ENCODE data around the gene CACNA2D3.

Gene CACNA2D3

GRCh38 chr3:54121414-54122323 lies 683 bp upstream of the CACNA2D3 start:
- TF ChIP-seq GATA2 (IDR thresholded peaks at IDR 0.05; ENCODE audit: low read depth, low read length) (no peak), GATA3 (IDR thresholded peaks at IDR 0.05; ENCODE audit: low read depth, low read length) (no peak)

GRCh38 chr3:54123003-54123775 lies 837 bp downstream of the CACNA2D3 start:
- TF ChIP-seq GATA3 (IDR thresholded peaks at IDR 0.05; ENCODE audit: low read depth, low read length) = no peak
- TF ChIP-seq GATA2 (IDR thresholded peaks at IDR 0.05; ENCODE audit: low read depth, low read length) = no peak

- TF ChIP-seq GATA3 (IDR thresholded peaks at IDR 0.05; ENCODE audit: low read depth, low read length) = peak; percentile 59; the same call in 1 of the 2 replicates
- peak; percentile 76 for TF ChIP-seq GATA2 (IDR thresholded peaks at IDR 0.05; ENCODE audit: low read depth, low read length)
Observed at GRCh38 chr3:54123776-54124196, 1.4 kb downstream of the CACNA2D3 start.

- TF ChIP-seq GATA2 (IDR thresholded peaks at IDR 0.05; ENCODE audit: low read depth, low read length) (peak; percentile 69), GATA3 (IDR thresholded peaks at IDR 0.05; ENCODE audit: low read depth, low read length) (no peak; the same call in 1 of the 2 replicates)
Observed at GRCh38 chr3:54125300-54125699, 2.9 kb downstream of the CACNA2D3 start.

DNA sequence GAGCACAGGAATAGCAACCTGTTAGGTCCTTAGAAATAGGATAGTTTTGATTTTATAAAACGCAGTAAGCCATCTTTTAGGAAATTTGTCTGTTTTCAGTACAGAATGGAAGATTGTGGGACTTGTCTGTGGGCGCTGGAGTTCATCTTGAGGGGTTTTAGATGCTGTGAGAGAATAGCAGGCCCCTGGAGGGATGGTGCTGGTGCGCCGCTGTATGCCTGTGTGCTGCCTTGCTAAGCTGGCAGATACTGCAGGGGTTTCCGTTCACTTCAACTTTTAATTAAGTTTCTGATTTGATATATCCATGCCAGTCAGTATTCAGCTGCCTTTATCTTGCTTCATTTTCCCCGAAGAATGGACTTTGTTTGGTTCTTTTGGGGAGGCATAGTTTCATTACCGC lies 4.2 kb downstream of the CACNA2D3 start:
- TF ChIP-seq GATA3 (IDR thresholded peaks at IDR 0.05; ENCODE audit: low read depth, low read length) (no peak), GATA2 (IDR thresholded peaks at IDR 0.05; ENCODE audit: low read depth, low read length) (no peak)

DNA sequence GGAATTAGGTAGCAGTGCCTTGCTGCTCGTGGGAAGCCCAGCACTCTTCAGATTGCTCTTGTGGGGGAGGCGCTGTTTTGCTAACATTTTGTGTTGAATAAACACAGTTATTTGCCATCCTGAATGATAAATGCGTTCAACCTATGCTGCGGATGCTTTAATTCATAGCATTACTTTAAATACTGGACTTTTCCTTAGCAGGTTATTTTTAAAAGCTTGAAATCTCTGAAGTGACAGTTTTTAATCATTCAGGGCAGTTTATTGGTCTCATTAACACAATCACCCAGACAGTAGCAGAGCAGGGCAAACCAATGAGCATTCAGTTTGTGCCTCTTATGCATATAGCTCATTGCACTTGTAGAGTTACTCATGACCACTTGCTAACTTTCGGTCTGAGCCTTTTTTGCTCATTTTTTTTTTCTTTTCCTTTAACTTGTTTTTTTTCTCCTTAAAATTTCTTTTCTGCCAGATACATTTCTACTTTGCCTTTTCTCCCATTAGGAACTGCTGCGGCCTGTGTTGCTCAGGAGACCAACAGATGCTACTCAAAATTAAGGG lies 5.2 kb downstream of the CACNA2D3 start:
- TF ChIP-seq GATA2 (IDR thresholded peaks at IDR 0.05; ENCODE audit: low read depth, low read length) (no peak), GATA3 (IDR thresholded peaks at IDR 0.05; ENCODE audit: low read depth, low read length) (no peak)

DNA sequence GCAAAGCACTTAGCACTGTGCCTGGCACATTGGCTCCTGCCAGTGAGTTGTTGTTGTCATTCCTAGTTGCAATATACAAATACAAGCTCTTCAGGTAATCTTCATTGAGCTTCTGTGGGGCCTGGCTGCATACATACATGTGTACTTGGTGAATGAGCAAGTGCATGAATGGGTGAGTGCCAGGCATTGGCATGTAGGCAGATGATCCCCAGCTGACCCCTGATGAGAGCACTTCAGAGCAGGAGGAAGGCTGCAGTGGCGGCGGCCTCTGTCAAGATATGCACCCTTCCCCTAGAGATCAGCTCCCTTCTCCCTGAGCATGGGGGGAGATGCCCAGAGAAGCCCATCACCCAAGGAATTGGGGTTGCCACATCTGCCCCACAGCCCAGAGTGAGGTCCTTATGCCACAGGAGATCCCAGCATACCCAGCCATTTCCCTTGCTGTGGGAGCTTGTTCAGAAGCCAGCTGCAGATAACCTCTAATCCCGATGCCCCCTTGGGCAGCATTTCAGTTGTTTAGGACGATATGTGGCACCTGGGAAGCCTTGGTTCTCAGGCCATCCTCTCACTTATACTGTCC lies 8.8 kb downstream of the CACNA2D3 start:
- TF ChIP-seq GATA2 (IDR thresholded peaks at IDR 0.05; ENCODE audit: low read depth, low read length) (no peak), GATA3 (IDR thresholded peaks at IDR 0.05; ENCODE audit: low read depth, low read length) (no peak)

DNA sequence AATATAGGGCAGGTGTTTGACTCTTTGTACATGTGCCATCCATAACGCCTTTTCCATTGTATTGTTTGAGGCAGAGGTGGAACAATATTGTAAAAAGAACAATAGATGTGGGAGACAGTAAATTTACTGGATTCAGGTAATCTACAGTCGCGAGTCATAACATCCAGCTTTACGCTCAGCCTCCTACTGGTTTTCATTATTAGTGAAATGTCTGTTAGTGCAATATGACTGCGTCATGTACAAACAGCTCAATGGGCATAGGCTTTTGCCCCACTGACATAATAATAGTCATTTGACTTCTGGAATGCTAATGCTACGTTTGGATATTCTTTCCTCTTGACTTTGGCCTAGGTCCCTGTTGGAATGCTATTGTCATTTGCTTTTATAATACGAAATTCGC lies 9.5 kb downstream of the CACNA2D3 start:
- TF ChIP-seq GATA2 (IDR thresholded peaks at IDR 0.05; ENCODE audit: low read depth, low read length) (no peak), GATA3 (IDR thresholded peaks at IDR 0.05; ENCODE audit: low read depth, low read length) (no peak)

- no peak for TF ChIP-seq GATA3 (IDR thresholded peaks at IDR 0.05; ENCODE audit: low read depth, low read length)
- no peak for TF ChIP-seq GATA2 (IDR thresholded peaks at IDR 0.05; ENCODE audit: low read depth, low read length)
Observed at GRCh38 chr3:54132685-54133084, 10.3 kb downstream of the CACNA2D3 start.

GRCh38 chr3:54133196-54133595 lies 10.8 kb downstream of the CACNA2D3 start:
- TF ChIP-seq GATA3 (IDR thresholded peaks at IDR 0.05; ENCODE audit: low read depth, low read length) = no peak
- no peak for TF ChIP-seq GATA2 (IDR thresholded peaks at IDR 0.05; ENCODE audit: low read depth, low read length)

DNA sequence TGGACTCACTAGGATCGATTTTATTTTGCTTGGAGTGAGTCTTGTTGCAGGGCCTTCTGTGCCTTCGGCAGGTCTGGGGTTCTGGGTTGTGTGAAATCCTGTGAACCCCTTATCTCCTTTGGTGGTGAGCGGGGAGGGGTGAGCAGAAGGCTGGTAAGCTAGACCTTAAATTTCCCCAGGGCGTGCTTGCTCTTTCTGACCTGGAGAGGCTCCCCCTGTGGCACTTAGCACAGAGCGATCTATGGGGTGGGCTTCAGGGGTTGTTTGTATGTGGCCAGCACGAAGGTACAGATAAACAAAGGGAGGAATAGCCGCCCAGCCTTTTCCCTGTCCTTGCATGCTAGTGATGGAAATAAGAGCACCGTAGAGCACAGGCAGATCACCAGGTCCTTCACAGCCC lies 11.8 kb downstream of the CACNA2D3 start:
- no peak for TF ChIP-seq GATA3 (IDR thresholded peaks at IDR 0.05; ENCODE audit: low read depth, low read length)

DNA sequence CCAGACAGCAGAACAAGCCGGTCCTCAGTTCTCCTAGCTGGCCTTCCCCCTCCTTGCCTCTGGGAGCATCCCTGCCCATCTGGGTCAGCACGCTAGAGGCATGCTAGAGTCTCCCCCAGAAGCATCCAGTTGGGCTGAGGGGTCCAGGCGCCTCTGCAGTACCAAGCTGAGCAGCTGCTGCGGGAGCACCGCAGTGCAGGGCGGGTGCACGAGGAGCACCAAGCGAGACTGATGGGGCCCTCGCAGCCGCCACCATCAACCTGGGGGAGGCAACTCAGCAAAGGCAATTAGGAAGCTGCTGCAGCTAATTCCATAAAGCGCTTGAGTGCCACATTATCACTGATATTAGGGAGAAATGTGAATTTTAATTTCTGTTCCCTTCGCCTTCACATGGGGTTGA lies 12.4 kb downstream of the CACNA2D3 start:
- TF ChIP-seq GATA2 (IDR thresholded peaks at IDR 0.05; ENCODE audit: low read depth, low read length) (no peak), GATA3 (IDR thresholded peaks at IDR 0.05; ENCODE audit: low read depth, low read length) (no peak)

DNA sequence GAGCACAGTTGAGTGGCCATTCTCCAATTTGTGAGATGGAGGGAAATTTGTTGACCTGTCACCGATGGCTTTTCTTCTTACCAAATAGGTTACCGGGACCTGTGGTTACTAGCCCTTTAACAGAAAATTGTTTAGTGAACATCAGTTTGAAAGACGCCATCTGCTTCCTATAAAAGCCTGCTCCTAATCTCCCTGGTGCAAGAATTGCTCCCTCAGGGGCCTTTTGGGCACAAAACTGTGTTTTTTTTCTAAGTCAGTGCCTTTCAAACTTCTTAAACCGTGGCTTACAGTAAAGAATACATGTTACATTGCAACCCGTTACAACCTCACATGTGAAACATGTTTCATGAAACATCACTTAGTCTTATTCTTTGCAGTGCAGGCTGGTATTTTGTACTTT lies 15.0 kb downstream of the CACNA2D3 start:
- TF ChIP-seq GATA2 (IDR thresholded peaks at IDR 0.05; ENCODE audit: low read depth, low read length) (peak; percentile 38; the same call in 1 of the 2 replicates), GATA3 (IDR thresholded peaks at IDR 0.05; ENCODE audit: low read depth, low read length) (no peak)

GRCh38 chr3:54138937-54139547 lies 16.7 kb downstream of the CACNA2D3 start:
- TF ChIP-seq GATA3 (IDR thresholded peaks at IDR 0.05; ENCODE audit: low read depth, low read length) (no peak), GATA2 (IDR thresholded peaks at IDR 0.05; ENCODE audit: low read depth, low read length) (no peak)
